Panc1 (cell line): Measurements from ENCODE around the gene NLRC5.

Source experiments
- POLR2AphosphoS5 ChIP-seq: IDR thresholded peaks from 2 replicates; pipeline ENCODE4 v1.6.1; 2012; ENCODE audit warnings: mild to moderate bottlenecking, low read depth, low read length, moderate library complexity
- REST ChIP-seq, 2 experiments: IDR thresholded peaks; 2 replicates each; pipeline ENCODE4 v1.6.1; 2011 to 2012; ENCODE audit warnings: low read depth in 2 of 2, control low read depth in 1 of 2, low read length in 1 of 2, mild to moderate bottlenecking in 1 of 2, moderate library complexity in 1 of 2; ENCODE audit not compliant: insufficient read depth in 1 of 2
- TF ChIP-seq, protein P1 (sequence below): fragments of 450-650 bp; IDR thresholded peaks from 2 replicates; pipeline ENCODE4 v1.5.1; 2017; ENCODE audit warnings: mild to moderate bottlenecking

GRCh38 chr16:56997931-56998330, 8.6 kb downstream of the NLRC5 start:
- TF ChIP-seq, protein P1, sequence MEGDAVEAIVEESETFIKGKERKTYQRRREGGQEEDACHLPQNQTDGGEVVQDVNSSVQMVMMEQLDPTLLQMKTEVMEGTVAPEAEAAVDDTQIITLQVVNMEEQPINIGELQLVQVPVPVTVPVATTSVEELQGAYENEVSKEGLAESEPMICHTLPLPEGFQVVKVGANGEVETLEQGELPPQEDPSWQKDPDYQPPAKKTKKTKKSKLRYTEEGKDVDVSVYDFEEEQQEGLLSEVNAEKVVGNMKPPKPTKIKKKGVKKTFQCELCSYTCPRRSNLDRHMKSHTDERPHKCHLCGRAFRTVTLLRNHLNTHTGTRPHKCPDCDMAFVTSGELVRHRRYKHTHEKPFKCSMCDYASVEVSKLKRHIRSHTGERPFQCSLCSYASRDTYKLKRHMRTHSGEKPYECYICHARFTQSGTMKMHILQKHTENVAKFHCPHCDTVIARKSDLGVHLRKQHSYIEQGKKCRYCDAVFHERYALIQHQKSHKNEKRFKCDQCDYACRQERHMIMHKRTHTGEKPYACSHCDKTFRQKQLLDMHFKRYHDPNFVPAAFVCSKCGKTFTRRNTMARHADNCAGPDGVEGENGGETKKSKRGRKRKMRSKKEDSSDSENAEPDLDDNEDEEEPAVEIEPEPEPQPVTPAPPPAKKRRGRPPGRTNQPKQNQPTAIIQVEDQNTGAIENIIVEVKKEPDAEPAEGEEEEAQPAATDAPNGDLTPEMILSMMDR, result no peak
- TF ChIP-seq POLR2AphosphoS5 (no peak), REST (IDR thresholded peaks at IDR 0.05; ENCODE audit: insufficient read depth in 1 of 2, low read depth in 2 of 2, low read length in 1 of 2) (no peak)
